Measurements from ENCODE around the gene B4GALT5. TPM values are rescaled to one million over a fixed set of nuclear protein-coding genes. Genes with fewer than 3 reads are reported as not detected.

B4GALT5 gene
- total RNA-seq, 3 donors from 2014 or later (not counting 1 experiment from before 2014, with no cell fraction given) = 15.5 to 29.1 (median 28.6) TPM

- Mint-ChIP-seq H3K9me3 (no peaks in the 10 kb centered on the region), H3K36me3 (no peaks in the 10 kb centered on the region), H3K27ac (peak overlapping the region; percentile 6 to 17), H3K4me3 (peak overlapping the region; percentile 22), H3K27me3 (ENCODE audit: low read depth in 2 of 2) (no peaks in the 10 kb centered on the region), H3K4me1 (peaks cover 55 to 66% of the 10 kb centered on the region in 2 donors)
- DNase-seq = peak in 1 of 2 donors; percentile 59
- Histone ChIP-seq H3K9me3 (ENCODE audit: control insufficient read depth, insufficient read depth, low read length) (no peaks in the 10 kb centered on the region), H3K27ac (ENCODE audit: low read length) (no peak overlapping the region), H3K4me3 (ENCODE audit: low read length) (no peak overlapping the region), H3K4me1 (ENCODE audit: control insufficient read depth, insufficient read depth, low read length) (peaks cover 25% of the 10 kb centered on the region), H3K27me3 (ENCODE audit: control insufficient read depth, insufficient read depth, low read length) (no peaks in the 10 kb centered on the region), H3K36me3 (ENCODE audit: control insufficient read depth, insufficient read depth, low read length) (no peaks in the 10 kb centered on the region)
- no peak for TF ChIP-seq CTCF (IDR thresholded peaks at IDR 0.05)
- peak; percentile 54 to 79 (median 71) for ATAC-seq
- WGBS (ENCODE audit: insufficient coverage) = 64% methylated on average over 5 of the region's 6 CpGs
- intact Hi-C loops (cut with micrococcal nuclease) = no loop called here
Observed at GRCh38 chr20:49699200-49699992, 14.3 kb downstream of the B4GALT5 start.

GRCh38 chr20:49698477-49698876 is 15.2 kb downstream of the B4GALT5 start:
- Mint-ChIP-seq H3K27me3 (ENCODE audit: low read depth in 2 of 2) (no peaks in the 10 kb centered on the region), H3K9me3 (no peaks in the 10 kb centered on the region), H3K27ac (peak overlapping the region; percentile 6 to 17), H3K4me3 (no peak overlapping the region), H3K4me1 (peaks cover 64 to 74% of the 10 kb centered on the region in 2 donors), H3K36me3 (no peaks in the 10 kb centered on the region)
- Histone ChIP-seq H3K4me3 (ENCODE audit: low read length) (no peak overlapping the region), H3K27me3 (ENCODE audit: control insufficient read depth, insufficient read depth, low read length) (no peaks in the 10 kb centered on the region), H3K9me3 (ENCODE audit: control insufficient read depth, insufficient read depth, low read length) (no peaks in the 10 kb centered on the region), H3K36me3 (ENCODE audit: control insufficient read depth, insufficient read depth, low read length) (no peaks in the 10 kb centered on the region), H3K4me1 (ENCODE audit: control insufficient read depth, insufficient read depth, low read length) (peaks cover 25% of the 10 kb centered on the region), H3K27ac (ENCODE audit: low read length) (no peak overlapping the region)
- DNase-seq (no peak), ATAC-seq (no peak)
- TF ChIP-seq CTCF (IDR thresholded peaks at IDR 0.05) = no peak
- intact Hi-C loops (cut with micrococcal nuclease) = no loop called here
- 83% methylated on average over 5 of the region's 5 CpGs for WGBS (ENCODE audit: insufficient coverage)

- H3K27ac Mint-ChIP-seq = no peak overlapping the region
- ATAC-seq = no peak
- DNase-seq = no peak
- Histone ChIP-seq H3K4me3 (ENCODE audit: low read length) (no peak overlapping the region), H3K27ac (ENCODE audit: low read length) (no peak overlapping the region), H3K9me3 (ENCODE audit: control insufficient read depth, insufficient read depth, low read length) (no peaks in the 10 kb centered on the region), H3K27me3 (ENCODE audit: control insufficient read depth, insufficient read depth, low read length) (no peaks in the 10 kb centered on the region), H3K36me3 (ENCODE audit: control insufficient read depth, insufficient read depth, low read length) (no peaks in the 10 kb centered on the region), H3K4me1 (ENCODE audit: control insufficient read depth, insufficient read depth, low read length) (peaks cover 23% of the 10 kb centered on the region)
- TF ChIP-seq CTCF (IDR thresholded peaks at IDR 0.05) = no peak
- no peaks in the 10 kb centered on the region for H3K9me3 Mint-ChIP-seq
- H3K27me3 Mint-ChIP-seq (ENCODE audit: low read depth in 2 of 2) = no peaks in the 10 kb centered on the region
- 93% methylated on average over 4 of the region's 6 CpGs for WGBS (ENCODE audit: insufficient coverage)
- intact Hi-C loops (cut with micrococcal nuclease) = no loop called here
- no peak overlapping the region for H3K4me3 Mint-ChIP-seq
- H3K4me1 Mint-ChIP-seq = peaks cover 69 to 80% of the 10 kb centered on the region in 2 donors
- H3K36me3 Mint-ChIP-seq = no peaks in the 10 kb centered on the region
Observed at GRCh38 chr20:49697071-49697470, 16.6 kb downstream of the B4GALT5 start.

Measured in natural killer cell (primary cell).